Neural cell (in vitro differentiated cells): Measurements from ENCODE around the gene MRPS6. TPM values are rescaled to one million over a fixed set of nuclear protein-coding genes. Genes with fewer than 3 reads are reported as not detected.

ENCODE experiments used
- H2AFZ ChIP-seq: fragments of 200-600, 300-800 bp; sonication (generic), shearing (Covaris generic); 2 replicates; pipeline ENCODE4 v1.6.0; 2014; ENCODE audit warnings: low read depth, mild to moderate bottlenecking, antibody characterized with exemption, low read length, moderate library complexity
- H3F3A ChIP-seq: fragments of 200-600 bp; shearing (Covaris generic); 2 replicates; pipeline ENCODE4 v1.6.1; 2016; ENCODE audit warnings: mild to moderate bottlenecking, moderate library complexity, mixed read lengths, antibody characterized with exemption, low read length; ENCODE audit not compliant: insufficient read depth, poor library complexity, severe bottlenecking
- H3K27ac ChIP-seq: fragments of 200-600, 300-800 bp; sonication (generic), shearing (Covaris generic); 2 replicates; pipeline ENCODE4 v1.5.1; 2014; ENCODE audit warnings: mild to moderate bottlenecking, low read length, moderate library complexity
- H3K27me3 ChIP-seq: fragments of 300-800, 200-600 bp; sonication (generic), shearing (Covaris generic); 2 replicates; pipeline ENCODE4 v1.6.0; 2014; ENCODE audit warnings: mild to moderate bottlenecking, low read depth, low read length, moderate library complexity; ENCODE audit not compliant: insufficient read depth
- H3K36me3 ChIP-seq: fragments of 300-800, 200-600 bp; sonication (generic), shearing (Covaris generic); 2 replicates; pipeline ENCODE4 v1.5.1; 2014; ENCODE audit warnings: mild to moderate bottlenecking, antibody characterized with exemption, low read length, moderate library complexity; ENCODE audit not compliant: insufficient read depth
- H3K4me2 ChIP-seq: fragments of 300-800, 200-600 bp; sonication (generic), shearing (Covaris generic); 2 replicates; pipeline ENCODE4 v1.6.0; 2014; ENCODE audit warnings: mild to moderate bottlenecking, low read length
- H3K4me3 ChIP-seq: fragments of 300-800, 200-600 bp; sonication (generic), shearing (Covaris generic); 2 replicates; pipeline ENCODE4 v1.5.1; 2014; ENCODE audit warnings: mild to moderate bottlenecking, low read length, moderate library complexity
- H3K79me2 ChIP-seq: fragments of 200-600 bp; shearing (Covaris generic); replicated peaks from 2 replicates; pipeline ENCODE4 v1.6.0; 2014; ENCODE audit warnings: mild to moderate bottlenecking, low read length, moderate library complexity; ENCODE audit not compliant: insufficient read depth
- H3K9ac ChIP-seq: fragments of 300-800, 200-600 bp; sonication (generic), shearing (Covaris generic); 2 replicates; pipeline ENCODE4 v1.6.1; 2016; ENCODE audit warnings: mild to moderate bottlenecking, low read length, mixed read lengths
- H3K9me2 ChIP-seq: fragments of 200-600 bp; shearing (Covaris generic); 2 replicates; pipeline ENCODE4 v1.6.1; 2016; ENCODE audit warnings: mild to moderate bottlenecking, low read length, mixed read lengths; ENCODE audit not compliant: insufficient read depth
- H3K9me3 ChIP-seq: fragments of 200-600, 300-800 bp; sonication (generic), shearing (Covaris generic); 2 replicates; pipeline ENCODE4 v1.6.1; 2016; ENCODE audit warnings: mild to moderate bottlenecking, mixed run types, low read length, moderate library complexity, mixed read lengths
- H4K20me1 ChIP-seq: fragments of 200-600 bp; shearing (Covaris generic); 2 replicates; pipeline ENCODE4 v1.6.1; 2016; ENCODE audit warnings: mild to moderate bottlenecking, mixed run types; ENCODE audit not compliant: insufficient read depth
- CTCF ChIP-seq: fragments of 450-650 bp; IDR thresholded peaks from 2 replicates; pipeline ENCODE4 v1.5.1; 2014; ENCODE audit warnings: antibody characterized with exemption, mild to moderate bottlenecking, moderate library complexity; ENCODE audit not compliant: poor library complexity, severe bottlenecking
- EP300 ChIP-seq: fragments of 450-650 bp; conservative IDR thresholded peaks from 2 replicates; pipeline ENCODE4 v1.6.1; 2014; ENCODE audit warnings: antibody characterized with exemption, mild to moderate bottlenecking, moderate library complexity; ENCODE audit not compliant: poor library complexity, severe bottlenecking
- EZH2 ChIP-seq: fragments of 200-600, 300-800 bp; shearing (Covaris generic), sonication (generic); IDR thresholded peaks from 2 replicates; pipeline ENCODE4 v1.6.1; 2014; ENCODE audit warnings: antibody characterized with exemption, low read length, borderline replicate concordance, mild to moderate bottlenecking; ENCODE audit not compliant: insufficient read depth, poor library complexity, severe bottlenecking
- MXI1 ChIP-seq: fragments of 450-650 bp; conservative IDR thresholded peaks from 2 replicates; pipeline ENCODE4 v1.6.1; 2014; ENCODE audit warnings: antibody characterized with exemption, mild to moderate bottlenecking; ENCODE audit not compliant: poor library complexity, severe bottlenecking
- POLR2AphosphoS5 ChIP-seq: IDR thresholded peaks from 2 replicates; pipeline ENCODE4 v1.6.1; 2012
- RAD21 ChIP-seq: fragments of 450-650 bp; conservative IDR thresholded peaks from 2 replicates; pipeline ENCODE4 v1.6.1; 2014; ENCODE audit warnings: antibody characterized with exemption, mild to moderate bottlenecking, moderate library complexity
- SMC3 ChIP-seq: fragments of 450-650 bp; conservative IDR thresholded peaks from 2 replicates; pipeline ENCODE4 v1.6.1; 2014; ENCODE audit warnings: antibody characterized with exemption, mild to moderate bottlenecking, moderate library complexity; ENCODE audit not compliant: poor library complexity
- TAF1 ChIP-seq: IDR thresholded peaks from 2 replicates; pipeline ENCODE4 v1.6.1; 2012; ENCODE audit warnings: low read depth
- polyA plus RNA-seq: library from polyadenylated mRNA; depleted of rRNA; stranded (reverse); fragments of >200 nt; gene quantifications from 2 replicates; pipeline ENCODE4 v1.2.3, GENCODE V29; 2014
- TF ChIP-seq, protein P1 (sequence below): IDR thresholded peaks from 2 replicates; pipeline ENCODE4 v1.6.1; 2012; ENCODE audit warnings: borderline replicate concordance

The MRPS6 gene
- polyA plus RNA-seq, 1 donor from 2014 or later = 70.1 TPM

DNA sequence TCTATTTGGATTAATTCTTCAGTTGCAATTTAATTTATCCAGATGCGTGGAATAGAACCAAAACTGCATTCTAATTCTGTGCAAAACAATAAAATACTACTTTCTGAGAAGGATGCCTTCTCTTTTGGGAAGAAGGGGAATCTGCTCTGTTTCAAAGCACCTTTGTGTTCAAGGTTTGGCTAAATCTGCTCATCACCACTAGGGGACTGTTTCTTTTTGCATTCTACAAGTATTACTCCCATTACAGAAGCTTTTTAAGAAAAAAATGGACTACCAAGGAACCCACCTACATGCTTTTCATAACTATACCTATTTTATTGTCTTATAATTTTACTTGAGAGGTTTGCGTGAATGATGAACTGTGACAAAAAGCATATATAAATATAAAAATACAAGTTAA, 18.2 kb downstream of the MRPS6 start:
- peaks cover 34% of the 10 kb centered on the region for H3K79me2 ChIP-seq
- H4K20me1 ChIP-seq = no peaks in the 10 kb centered on the region
- H3K27ac ChIP-seq = no peak overlapping the region
- H3F3A ChIP-seq = no peaks in the 10 kb centered on the region
- H3K36me3 ChIP-seq = peaks cover 2% of the 10 kb centered on the region
- H3K9ac ChIP-seq = no peak overlapping the region
- H3K9me2 ChIP-seq = no peaks in the 10 kb centered on the region
- no peaks in the 10 kb centered on the region for H3K9me3 ChIP-seq
- no peak overlapping the region for H2AFZ ChIP-seq
- no peak overlapping the region for H3K4me3 ChIP-seq
- H3K27me3 ChIP-seq = no peaks in the 10 kb centered on the region
- H3K4me2 ChIP-seq = no peak overlapping the region
- TF ChIP-seq RAD21 = no peak
- TF ChIP-seq EP300 = no peak
- no peak for TF ChIP-seq SMC3
- no peak for TF ChIP-seq POLR2AphosphoS5
- no peak for TF ChIP-seq EZH2
- TF ChIP-seq CTCF = peak; percentile 37
- TF ChIP-seq, protein P1, sequence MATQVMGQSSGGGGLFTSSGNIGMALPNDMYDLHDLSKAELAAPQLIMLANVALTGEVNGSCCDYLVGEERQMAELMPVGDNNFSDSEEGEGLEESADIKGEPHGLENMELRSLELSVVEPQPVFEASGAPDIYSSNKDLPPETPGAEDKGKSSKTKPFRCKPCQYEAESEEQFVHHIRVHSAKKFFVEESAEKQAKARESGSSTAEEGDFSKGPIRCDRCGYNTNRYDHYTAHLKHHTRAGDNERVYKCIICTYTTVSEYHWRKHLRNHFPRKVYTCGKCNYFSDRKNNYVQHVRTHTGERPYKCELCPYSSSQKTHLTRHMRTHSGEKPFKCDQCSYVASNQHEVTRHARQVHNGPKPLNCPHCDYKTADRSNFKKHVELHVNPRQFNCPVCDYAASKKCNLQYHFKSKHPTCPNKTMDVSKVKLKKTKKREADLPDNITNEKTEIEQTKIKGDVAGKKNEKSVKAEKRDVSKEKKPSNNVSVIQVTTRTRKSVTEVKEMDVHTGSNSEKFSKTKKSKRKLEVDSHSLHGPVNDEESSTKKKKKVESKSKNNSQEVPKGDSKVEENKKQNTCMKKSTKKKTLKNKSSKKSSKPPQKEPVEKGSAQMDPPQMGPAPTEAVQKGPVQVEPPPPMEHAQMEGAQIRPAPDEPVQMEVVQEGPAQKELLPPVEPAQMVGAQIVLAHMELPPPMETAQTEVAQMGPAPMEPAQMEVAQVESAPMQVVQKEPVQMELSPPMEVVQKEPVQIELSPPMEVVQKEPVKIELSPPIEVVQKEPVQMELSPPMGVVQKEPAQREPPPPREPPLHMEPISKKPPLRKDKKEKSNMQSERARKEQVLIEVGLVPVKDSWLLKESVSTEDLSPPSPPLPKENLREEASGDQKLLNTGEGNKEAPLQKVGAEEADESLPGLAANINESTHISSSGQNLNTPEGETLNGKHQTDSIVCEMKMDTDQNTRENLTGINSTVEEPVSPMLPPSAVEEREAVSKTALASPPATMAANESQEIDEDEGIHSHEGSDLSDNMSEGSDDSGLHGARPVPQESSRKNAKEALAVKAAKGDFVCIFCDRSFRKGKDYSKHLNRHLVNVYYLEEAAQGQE = no peak
- no peak for TF ChIP-seq TAF1

GRCh38 chr21:34092262-34092921, 19.0 kb downstream of the MRPS6 start:
- TF ChIP-seq POLR2AphosphoS5 (no peak), CTCF (no peak), MXI1 (no peak), EZH2 (no peak), TAF1 (no peak)
- TF ChIP-seq, protein P1 = no peak
- no peaks in the 10 kb centered on the region for H3F3A ChIP-seq
- H3K27ac ChIP-seq = no peak overlapping the region
- H3K79me2 ChIP-seq = peaks cover 39% of the 10 kb centered on the region
- H3K4me2 ChIP-seq = no peak overlapping the region
- no peaks in the 10 kb centered on the region for H4K20me1 ChIP-seq
- H3K36me3 ChIP-seq = peaks cover 4% of the 10 kb centered on the region
- no peak overlapping the region for H2AFZ ChIP-seq
- H3K9me3 ChIP-seq = no peaks in the 10 kb centered on the region
- H3K9ac ChIP-seq = no peak overlapping the region
- no peaks in the 10 kb centered on the region for H3K9me2 ChIP-seq
- no peak overlapping the region for H3K4me3 ChIP-seq
- no peaks in the 10 kb centered on the region for H3K27me3 ChIP-seq
